Epidermal melanocyte (primary cell): ENCODE results near the gene STH.

ENCODE experiments used
- DNase-seq: peaks from one replicate; pipeline ENCODE4 v3.0.0; 2011; ENCODE audit warnings: low spot score; ENCODE audit not compliant: insufficient read length

STH gene

DNA sequence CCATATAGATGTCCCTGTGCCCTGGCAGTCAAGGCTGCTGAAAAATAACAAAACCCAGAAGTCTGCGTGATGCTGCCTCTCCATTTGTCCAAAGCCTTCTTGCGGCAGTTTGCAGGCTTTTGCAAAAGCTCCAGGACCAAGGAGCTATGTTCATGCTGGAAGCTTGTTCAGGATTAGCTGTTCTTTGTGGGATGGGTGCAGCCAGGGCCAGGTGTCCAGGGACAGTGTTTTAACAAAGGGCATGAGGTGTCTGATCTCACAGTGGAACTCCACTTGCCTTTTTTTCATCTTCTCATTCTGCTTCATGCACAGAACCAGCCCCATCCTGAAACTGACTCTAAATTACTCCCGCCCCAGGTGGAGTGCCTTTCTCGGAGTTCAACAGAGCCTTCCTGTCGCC lies 31.7 kb upstream of the STH start:
- no peak for DNase-seq

DNA sequence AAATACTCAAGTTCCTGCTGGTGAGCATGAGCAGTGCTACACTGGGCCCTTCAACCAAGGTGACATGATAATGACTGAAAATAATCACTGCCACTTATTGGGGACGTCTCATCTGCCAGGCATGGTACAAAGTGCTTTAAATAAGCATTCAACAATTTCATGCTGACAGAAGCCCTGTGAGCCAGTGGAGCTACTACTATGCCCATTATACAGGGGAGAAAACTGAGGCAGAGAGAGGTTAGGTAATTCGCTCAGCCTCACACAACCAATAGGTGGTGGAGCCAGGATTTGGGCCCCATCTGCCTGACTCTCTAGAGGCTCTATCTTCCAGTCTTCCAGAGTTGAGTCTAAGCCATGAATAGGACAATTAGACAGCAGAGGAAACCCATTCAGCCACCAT lies 30.3 kb upstream of the STH start:
- DNase-seq, result no peak

DNA sequence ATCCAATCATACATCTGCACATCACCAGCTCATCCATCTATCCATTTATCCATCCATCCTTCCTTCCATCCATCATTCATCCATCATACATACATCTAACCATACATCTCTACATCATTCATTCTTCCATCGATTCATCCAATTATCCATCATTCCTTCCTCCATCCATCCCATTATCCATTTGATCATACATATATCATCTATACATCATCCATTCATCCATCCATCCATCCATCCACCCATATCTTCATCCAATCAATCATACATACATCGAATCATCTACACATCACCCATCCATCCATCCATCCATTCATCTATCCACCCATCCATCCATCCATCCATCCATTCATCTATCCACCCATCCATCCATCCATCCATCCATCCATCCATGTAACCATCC lies 29.3 kb upstream of the STH start:
- no peak for DNase-seq

DNA sequence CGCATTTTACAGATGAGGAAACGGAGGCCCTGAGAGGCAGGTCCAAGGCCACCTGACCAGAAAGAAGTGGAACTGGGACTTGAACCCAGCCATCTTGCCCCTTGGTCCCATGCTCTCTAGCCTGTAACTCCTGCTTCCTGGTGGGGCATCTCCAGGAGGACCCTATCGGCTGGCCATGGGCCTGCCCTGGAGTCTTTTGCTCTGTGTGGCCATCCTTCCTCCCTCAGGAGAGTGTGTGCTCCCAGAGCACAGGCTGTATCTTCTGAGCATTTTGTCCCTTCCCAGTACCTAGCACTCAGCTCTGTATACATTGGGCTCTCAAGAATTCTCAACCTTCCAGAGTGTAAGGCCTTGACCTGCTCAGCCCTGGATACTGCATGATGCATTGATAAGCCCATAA lies 28.4 kb upstream of the STH start:
- no peak for DNase-seq

DNA sequence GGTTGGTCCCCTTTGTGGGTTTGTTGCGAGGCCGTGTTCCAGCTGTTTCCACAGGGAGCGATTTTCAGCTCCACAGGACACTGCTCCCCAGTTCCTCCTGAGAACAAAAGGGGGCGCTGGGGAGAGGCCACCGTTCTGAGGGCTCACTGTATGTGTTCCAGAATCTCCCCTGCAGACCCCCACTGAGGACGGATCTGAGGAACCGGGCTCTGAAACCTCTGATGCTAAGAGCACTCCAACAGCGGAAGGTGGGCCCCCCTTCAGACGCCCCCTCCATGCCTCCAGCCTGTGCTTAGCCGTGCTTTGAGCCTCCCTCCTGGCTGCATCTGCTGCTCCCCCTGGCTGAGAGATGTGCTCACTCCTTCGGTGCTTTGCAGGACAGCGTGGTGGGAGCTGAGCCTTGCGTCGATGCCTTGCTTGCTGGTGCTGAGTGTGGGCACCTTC lies 27.3 kb upstream of the STH start:
- DNase-seq, result no peak

DNA sequence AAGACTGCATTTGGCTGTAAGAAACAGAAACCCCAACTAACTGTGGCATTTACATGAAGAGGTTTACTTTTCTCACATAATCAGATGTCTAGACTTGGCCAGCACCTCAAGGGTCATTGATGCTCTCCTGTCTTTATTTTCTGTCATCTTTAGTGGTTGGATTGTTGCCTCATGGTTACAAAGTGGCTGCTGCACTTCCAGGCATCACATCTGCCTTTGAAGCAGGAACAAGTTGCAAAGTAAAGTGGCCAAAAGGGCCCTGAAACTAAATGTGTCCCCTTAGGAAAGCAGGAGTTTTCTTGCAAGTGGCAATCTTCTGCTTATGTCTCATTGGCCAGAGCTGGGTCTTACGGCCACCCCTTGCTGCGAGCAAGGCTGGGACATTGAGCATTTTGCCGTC lies 26.5 kb upstream of the STH start:
- DNase-seq, result no peak

DNA sequence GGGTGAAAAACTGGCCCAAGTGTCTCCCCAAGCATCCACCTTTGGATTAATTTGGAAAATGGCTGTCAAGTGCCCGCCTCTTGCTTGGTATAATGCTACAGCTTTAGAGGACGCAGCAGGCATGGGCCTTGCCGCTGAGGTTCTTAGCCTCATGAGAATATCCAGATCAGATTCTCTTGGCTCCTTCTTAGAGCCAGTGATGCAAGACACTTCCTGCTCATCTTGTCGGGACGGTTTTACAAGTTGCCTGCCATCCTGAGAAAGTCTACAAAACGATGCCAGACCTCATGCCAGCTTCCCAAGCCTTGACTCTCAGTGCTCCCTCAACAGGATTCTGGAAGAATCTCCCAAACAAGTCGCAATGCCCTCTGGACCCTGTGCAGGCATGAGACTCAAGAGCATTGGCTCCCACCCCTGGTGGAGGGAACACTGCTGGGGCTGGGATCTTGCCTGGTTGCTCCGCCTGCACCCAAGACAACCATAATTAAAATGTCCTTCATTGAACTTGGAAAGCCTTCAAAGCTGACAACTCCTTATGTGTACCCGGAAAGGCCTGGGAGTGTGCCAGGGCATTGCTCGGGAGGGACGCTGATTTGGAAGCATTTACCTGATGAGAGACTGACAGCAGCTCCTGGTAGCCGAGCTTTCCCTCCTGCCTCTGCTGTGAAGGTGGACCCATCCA lies 25.8 kb upstream of the STH start:
- no peak for DNase-seq

DNA sequence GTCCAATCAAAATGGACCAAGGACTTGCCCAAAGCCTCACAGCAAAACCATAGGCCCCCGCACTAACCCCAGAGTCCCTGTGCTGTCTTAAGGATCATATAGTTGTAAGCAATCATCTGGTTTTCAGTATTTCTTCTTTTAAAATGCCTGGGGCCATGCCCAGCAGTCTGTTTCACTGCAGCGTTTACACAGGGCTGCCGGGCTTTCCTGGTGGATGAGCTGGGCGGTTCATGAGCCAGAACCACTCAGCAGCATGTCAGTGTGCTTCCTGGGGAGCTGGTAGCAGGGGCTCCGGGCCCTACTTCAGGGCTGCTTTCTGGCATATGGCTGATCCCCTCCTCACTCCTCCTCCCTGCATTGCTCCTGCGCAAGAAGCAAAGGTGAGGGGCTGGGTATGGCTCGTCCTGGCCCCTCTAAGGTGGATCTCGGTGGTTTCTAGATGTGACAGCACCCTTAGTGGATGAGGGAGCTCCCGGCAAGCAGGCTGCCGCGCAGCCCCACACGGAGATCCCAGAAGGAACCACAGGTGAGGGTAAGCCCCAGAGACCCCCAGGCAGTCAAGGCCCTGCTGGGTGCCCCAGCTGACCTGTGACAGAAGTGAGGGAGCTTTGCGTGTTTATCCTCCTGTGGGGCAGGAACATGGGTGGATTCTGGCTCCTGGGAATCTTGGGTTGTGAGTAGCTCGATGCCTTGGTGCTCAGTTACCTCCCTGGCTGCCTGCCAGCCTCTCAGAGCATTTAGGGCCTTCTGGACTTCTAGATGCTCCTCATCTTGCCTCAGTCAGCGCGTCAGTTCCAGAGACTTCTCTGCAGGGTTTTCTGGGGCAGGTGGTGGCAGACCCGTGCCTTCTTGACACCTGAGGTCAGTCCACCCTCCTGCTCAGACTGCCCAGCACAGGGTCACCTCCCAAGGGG lies 24.8 kb upstream of the STH start:
- no peak for DNase-seq

DNA sequence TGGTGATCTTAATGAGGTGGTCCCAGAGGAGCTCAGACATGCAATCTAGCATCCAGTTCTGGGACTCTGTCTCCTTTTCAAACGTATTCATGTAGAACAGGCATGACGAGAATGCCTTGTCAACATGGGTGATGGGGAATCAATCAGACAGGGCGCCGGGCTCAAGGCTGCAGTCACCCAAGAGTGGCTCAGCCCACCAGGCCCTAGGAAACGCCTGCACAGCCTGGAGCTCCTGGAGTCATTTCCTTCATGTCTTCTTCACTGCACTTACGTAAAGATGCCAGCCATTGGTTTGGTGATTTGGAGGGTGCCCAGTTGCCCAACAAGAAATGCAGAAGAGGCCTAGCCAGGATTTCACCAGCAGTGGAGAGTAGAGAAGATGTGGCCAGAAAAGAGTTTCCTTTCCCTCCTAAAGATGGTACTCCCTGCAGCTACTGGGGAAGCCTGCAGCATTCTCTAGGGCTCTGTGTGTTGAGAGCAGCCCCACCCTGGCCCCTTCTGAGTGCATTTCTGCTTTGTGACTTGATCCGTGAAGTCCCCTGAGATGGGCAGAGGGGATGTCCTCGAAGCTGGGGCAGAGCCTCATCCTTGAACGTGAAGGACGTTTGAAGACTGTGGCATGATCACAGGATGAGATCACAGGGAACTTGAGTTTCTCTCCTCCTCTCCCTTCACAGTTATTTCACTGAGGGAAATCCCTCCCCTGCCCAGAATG lies 24.0 kb upstream of the STH start:
- DNase-seq, result no peak

DNA sequence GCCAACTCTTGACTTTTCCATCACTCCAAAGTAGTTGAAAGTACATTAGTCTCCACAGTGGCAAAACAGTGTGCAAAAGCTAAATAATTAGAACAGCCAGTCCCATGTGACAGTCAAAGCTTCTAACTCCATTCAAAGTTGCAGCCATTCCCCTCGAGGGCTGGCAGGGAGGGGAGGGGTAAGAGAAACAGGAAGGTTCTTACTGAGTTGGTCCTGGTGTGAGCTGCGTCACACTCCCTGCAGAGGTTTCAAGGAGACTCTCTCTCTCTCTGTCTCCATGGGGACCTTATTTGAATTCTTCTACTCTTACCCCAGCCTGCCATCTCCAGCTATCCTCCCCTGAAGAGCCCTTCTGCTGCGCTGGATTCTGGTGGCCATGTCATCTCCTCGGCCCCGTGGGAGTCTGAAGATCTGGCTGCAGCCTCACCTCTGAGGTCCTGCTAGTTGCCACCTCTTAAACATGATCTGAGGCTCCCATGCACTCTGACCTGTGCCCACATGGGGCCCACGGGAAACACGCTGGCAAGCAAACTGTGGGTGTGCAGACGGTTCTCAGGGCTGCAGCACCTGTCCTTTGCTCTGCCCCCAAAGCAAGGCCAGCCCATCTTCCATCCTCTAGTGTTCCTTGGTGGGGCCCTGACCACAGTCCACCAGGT lies 23.3 kb upstream of the STH start:
- peak; percentile 41 for DNase-seq

DNA sequence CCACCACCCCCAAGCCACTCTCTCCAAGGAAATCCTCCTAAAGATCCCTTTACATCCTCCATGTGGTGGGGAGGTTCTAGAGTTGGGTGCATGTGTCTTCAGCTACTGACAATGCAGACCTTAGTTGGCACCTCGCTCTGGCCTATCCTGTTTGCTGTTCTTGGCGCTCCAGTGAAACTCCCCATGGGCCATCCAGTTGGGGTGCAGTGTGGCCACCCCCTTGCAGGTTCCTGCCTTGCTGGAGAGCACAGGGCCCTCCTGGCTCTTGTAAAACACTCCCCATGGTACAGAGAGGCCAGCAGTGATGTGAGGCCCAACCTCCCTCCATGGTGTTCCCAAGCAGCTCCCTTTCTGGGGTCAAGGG lies 22.7 kb upstream of the STH start:
- DNase-seq, result no peak

DNA sequence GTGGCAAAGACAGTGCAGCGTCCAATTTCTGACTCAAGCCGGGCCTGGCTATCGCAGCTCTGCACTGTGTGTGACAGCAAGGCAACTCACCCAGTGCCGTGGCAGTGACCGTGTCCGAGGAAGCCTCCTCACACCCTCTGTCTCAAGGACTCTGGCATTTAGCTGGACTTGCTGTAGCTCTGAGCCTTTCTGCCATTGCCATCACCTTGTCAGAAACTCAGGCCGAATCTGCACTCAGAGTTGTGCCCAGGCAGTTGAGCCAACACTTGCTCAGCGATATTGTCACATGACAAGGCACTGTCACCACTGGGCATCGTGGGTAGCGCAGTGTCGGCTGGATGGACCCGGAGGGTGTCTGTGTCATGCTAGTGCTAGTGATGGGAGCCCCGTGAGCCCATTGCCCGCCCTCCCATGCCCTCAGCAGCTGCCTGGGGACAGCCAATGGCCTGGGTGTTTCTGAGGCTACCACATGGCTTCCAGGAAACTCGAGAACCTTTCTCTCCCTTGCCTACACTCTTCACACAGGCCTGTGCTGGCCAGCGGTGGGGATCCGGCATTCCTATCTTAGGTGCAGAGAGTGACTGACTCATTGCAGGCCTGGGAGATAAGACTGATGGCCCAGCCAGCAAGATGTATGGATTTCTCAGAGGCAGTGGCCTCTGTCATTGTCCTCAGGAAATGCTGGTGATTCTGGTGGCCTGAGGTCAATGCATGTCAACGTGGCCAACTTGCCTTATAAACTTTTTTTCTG lies 22.1 kb upstream of the STH start:
- no peak for DNase-seq

DNA sequence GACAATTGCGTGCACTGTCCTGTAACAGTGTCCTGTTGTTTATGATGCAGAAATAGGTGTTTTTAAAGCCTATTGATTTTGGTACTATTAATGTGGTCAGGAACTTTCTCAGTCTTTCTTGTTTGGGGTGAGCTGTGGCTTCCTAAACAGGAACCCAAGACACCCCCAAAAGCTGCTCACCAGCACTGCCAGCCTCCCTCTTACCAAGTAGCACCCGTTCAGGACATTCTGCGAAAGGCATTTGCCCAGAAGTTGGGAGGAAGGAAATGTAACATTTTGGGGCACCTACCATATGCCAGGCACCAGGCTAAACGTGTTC lies 21.6 kb upstream of the STH start:
- DNase-seq, result no peak

DNA sequence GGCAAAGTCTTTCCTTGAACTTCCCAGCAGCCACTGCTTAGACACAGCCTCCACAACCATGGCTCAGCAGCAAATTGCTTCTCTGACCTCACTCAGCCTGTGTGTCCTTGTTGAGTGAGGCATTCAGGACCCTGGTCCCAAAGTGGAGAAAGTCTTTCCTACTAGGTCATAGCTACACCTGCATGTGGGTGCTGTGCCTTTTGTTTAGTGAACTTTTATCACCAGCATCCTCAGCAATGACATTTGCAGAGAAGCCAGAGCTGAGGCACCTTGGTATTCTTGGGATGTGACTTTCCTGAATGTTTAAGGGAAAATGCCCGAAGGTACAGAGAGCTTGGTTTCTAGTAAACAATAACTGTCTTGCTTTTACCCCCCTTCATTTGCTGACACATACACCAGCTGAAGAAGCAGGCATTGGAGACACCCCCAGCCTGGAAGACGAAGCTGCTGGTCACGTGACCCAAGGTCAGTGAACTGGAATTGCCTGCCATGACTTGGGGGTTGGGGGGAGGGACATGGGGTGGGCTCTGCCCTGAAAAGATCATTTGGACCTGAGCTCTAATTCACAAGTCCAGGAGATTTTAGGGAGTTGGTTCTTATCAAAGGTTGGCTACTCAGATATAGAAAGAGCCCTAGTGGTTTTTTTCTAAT lies 20.9 kb upstream of the STH start:
- DNase-seq, result no peak

DNA sequence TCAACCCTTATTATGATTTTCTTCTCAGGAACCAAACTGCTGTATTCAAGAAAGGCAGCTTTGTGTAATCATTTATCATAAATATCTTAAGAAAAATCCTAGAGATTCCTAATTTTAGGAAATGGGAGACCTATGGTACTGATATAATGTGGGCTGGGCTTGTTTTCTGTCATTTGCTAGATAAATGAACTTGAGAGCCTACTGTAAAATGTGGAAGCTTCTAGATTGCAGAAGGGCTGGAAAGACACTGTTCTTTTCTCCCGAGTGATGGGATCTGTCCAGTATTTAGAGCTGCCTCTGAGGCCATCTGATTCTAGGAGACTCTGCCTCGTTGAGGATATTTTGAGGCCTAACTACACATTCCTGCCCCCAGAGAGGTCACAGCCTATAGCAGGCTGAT lies 19.9 kb upstream of the STH start:
- no peak for DNase-seq

DNA sequence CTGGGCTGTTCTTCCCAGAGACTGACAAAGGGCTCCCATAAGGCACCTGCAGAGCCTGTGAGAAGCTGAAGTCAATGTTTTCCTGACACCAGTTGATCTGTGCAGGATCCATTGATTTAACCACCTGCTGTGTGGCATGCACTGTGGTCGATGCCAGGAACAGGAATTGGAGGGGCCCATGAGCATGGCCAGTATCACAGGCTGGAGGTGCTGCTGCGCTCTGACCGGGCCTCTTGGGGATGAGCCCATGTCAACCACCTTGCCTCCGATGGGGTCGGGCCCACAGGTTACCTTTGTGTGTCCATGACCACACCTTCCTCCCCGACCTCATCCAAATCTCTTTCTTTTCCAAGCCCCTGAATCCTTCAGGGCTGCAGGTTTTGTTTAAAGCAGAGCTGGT lies 18.2 kb upstream of the STH start:
- DNase-seq, result no peak

DNA sequence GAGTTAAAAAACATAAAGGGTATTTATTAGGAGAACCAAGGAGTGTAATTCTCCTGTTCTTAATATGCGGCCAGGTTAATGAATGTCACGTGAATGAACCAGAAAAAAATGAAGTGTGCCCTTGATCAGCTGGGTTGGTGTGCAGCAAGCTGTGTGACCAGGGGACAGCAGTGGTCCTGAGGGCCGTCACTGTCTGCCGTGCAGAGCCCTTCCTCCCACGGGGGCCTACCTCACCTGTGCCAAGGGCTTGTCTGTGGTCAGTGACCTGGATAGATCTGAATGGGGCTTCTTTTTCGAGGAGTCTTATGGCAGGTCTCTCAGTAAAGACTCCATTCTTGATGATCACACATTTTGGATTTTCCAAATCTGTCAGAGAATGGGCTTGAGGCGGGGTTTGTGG lies 17.7 kb upstream of the STH start:
- DNase-seq, result no peak

DNA sequence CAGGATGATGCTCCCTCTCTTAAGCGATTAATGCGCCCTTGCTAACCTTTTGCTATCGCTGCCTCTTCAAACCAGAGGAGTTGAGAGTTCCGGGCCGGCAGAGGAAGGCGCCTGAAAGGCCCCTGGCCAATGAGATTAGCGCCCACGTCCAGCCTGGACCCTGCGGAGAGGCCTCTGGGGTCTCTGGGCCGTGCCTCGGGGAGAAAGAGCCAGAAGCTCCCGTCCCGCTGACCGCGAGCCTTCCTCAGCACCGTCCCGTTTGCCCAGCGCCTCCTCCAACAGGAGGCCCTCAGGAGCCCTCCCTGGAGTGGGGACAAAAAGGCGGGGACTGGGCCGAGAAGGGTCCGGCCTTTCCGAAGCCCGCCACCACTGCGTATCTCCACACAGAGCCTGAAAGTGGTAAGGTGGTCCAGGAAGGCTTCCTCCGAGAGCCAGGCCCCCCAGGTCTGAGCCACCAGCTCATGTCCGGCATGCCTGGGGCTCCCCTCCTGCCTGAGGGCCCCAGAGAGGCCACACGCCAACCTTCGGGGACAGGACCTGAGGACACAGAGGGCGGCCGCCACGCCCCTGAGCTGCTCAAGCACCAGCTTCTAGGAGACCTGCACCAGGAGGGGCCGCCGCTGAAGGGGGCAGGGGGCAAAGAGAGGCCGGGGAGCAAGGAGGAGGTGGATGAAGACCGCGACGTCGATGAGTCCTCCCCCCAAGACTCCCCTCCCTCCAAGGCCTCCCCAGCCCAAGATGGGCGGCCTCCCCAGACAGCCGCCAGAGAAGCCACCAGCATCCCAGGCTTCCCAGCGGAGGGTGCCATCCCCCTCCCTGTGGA lies 16.0 kb upstream of the STH start:
- DNase-seq, result no peak

DNA sequence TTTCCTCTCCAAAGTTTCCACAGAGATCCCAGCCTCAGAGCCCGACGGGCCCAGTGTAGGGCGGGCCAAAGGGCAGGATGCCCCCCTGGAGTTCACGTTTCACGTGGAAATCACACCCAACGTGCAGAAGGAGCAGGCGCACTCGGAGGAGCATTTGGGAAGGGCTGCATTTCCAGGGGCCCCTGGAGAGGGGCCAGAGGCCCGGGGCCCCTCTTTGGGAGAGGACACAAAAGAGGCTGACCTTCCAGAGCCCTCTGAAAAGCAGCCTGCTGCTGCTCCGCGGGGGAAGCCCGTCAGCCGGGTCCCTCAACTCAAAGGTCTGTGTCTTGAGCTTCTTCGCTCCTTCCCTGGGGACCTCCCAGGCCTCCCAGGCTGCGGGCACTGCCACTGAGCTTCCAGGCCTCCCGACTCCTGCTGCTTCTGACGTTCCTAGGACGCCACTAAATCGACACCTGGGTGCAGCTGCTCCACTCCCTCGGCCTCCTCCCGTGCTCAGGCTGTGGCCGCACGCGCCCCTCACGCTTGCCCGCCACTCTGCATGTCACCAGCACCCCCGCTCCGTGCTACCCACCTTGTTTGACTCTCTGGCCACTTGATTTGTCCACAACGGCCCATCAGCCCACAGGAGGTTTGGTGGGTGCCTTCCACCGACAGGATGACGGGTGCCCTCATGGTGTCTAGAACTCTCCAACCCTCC lies 15.3 kb upstream of the STH start:
- DNase-seq, result no peak
